ENCODE measurements around the gene RAPGEF4. TPM values are rescaled to one million over a fixed set of nuclear protein-coding genes. Genes with fewer than 3 reads are reported as not detected.

The RAPGEF4 gene
- total RNA-seq, 1 experiment from 2014 or later, result 0.62 TPM

DNA sequence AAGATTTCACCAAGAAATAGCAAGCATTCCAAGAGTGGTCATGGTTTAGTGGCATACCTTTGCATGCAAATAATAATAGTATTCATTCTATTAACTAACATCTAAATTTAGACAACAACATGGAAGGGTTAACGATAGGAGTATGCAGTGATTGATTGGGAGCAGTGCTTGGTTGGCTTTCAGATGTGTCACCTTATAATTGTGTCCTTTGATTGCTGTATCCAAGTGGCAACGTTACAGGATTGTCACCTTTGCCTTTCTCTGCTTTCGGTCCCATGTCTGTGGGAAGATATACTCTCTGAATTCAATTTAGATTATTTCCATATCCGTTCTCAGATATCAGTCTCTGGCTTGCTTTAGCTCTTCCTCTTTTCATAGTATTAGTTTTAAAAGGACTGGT is 187.2 kb downstream of the RAPGEF4 start:
- TF ChIP-seq, protein P1, sequence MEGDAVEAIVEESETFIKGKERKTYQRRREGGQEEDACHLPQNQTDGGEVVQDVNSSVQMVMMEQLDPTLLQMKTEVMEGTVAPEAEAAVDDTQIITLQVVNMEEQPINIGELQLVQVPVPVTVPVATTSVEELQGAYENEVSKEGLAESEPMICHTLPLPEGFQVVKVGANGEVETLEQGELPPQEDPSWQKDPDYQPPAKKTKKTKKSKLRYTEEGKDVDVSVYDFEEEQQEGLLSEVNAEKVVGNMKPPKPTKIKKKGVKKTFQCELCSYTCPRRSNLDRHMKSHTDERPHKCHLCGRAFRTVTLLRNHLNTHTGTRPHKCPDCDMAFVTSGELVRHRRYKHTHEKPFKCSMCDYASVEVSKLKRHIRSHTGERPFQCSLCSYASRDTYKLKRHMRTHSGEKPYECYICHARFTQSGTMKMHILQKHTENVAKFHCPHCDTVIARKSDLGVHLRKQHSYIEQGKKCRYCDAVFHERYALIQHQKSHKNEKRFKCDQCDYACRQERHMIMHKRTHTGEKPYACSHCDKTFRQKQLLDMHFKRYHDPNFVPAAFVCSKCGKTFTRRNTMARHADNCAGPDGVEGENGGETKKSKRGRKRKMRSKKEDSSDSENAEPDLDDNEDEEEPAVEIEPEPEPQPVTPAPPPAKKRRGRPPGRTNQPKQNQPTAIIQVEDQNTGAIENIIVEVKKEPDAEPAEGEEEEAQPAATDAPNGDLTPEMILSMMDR (IDR thresholded peaks at IDR 0.05), result no peak
- TF ChIP-seq, protein P2, sequence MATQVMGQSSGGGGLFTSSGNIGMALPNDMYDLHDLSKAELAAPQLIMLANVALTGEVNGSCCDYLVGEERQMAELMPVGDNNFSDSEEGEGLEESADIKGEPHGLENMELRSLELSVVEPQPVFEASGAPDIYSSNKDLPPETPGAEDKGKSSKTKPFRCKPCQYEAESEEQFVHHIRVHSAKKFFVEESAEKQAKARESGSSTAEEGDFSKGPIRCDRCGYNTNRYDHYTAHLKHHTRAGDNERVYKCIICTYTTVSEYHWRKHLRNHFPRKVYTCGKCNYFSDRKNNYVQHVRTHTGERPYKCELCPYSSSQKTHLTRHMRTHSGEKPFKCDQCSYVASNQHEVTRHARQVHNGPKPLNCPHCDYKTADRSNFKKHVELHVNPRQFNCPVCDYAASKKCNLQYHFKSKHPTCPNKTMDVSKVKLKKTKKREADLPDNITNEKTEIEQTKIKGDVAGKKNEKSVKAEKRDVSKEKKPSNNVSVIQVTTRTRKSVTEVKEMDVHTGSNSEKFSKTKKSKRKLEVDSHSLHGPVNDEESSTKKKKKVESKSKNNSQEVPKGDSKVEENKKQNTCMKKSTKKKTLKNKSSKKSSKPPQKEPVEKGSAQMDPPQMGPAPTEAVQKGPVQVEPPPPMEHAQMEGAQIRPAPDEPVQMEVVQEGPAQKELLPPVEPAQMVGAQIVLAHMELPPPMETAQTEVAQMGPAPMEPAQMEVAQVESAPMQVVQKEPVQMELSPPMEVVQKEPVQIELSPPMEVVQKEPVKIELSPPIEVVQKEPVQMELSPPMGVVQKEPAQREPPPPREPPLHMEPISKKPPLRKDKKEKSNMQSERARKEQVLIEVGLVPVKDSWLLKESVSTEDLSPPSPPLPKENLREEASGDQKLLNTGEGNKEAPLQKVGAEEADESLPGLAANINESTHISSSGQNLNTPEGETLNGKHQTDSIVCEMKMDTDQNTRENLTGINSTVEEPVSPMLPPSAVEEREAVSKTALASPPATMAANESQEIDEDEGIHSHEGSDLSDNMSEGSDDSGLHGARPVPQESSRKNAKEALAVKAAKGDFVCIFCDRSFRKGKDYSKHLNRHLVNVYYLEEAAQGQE (IDR thresholded peaks at IDR 0.05; ENCODE audit: insufficient read depth in 1 of 2, low read depth in 2 of 2, low read length in 1 of 2), result no peak
- no peak for TF ChIP-seq TCF7L2 (IDR thresholded peaks at IDR 0.05; ENCODE audit: low read depth, low read length)
- TF ChIP-seq SIN3A (IDR thresholded peaks at IDR 0.05; ENCODE audit: borderline replicate concordance, insufficient read depth, low read depth, low read length), result no peak
- TF ChIP-seq POLR2AphosphoS5 (IDR thresholded peaks at IDR 0.05; ENCODE audit: low read depth, low read length), result no peak
- Histone ChIP-seq H3K9me3 (ENCODE audit: control insufficient read depth, insufficient read depth, low read depth, low read length) (no peaks in the 10 kb centered on the region), H3K36me3 (ENCODE audit: control insufficient read depth, insufficient read depth, low read length) (no peaks in the 10 kb centered on the region), H3K4me1 (ENCODE audit: control insufficient read depth, insufficient read depth, low read length) (no peaks in the 10 kb centered on the region), H3K27me3 (ENCODE audit: control insufficient read depth, insufficient read depth, low read length) (peaks cover 2% of the 10 kb centered on the region; the same call in 1 of the 2 replicates), H3K27ac (ENCODE audit: low read length) (no peak overlapping the region), H3K4me3 (ENCODE audit: low read depth in 2 of 2, low read length in 2 of 2) (no peak overlapping the region)
- POLR2A ChIA-PET, result no interaction called here
- intact Hi-C loops (cut with micrococcal nuclease; ENCODE audit: unreplicated experiment) (no loop called here), in situ Hi-C loops (cut with HindIII; ENCODE audit: low pct_unique_long_range_greater_than_20kb, low sequenced_read_pairs) (loop anchor here (25.0 kb wide), 1 partner anchor 111 kb away; no protein-coding TSS in a partner anchor)
- no TSS peak for BruUV-seq (replicated peaks)
- no peak for DNase-seq (ENCODE audit: low read depth, low spot score)
- CTCF ChIA-PET, result no interaction called here
- ATAC-seq, result no peak

DNA sequence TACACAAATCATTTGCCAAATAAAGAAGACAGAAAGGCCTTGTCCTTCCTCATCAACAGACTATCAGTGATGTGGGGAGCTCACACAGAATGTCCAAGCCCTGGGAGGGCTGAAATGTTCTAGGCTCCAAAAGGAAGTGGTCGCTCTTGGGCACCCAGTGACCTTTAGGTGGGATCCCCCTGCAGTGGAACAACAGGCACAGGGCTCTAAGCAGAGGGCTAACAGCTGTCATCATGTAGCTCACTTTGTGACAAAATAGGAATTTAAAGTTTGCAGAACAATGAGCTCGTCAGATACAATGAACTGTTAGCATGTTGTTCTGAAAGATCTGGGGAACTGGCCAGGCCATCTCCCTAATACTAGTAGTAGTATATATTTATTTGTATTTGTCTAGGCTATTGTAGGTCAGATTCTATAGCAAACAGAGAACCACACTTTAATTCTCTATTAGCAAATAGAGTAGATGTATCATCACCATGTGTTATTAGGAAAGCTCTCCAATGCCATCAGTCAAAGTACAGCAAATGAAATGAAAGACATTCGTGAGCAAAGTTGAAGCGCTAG is 188.5 kb downstream of the RAPGEF4 start:
- no TSS peak for BruUV-seq (replicated peaks)
- no peaks in the 10 kb centered on the region for H3K36me3 ChIP-seq (ENCODE audit: control insufficient read depth, insufficient read depth, low read length)
- DNase-seq (ENCODE audit: low read depth, low spot score), result no peak
- in situ Hi-C loops (cut with HindIII; ENCODE audit: low pct_unique_long_range_greater_than_20kb, low sequenced_read_pairs) (loop anchor here (25.0 kb wide), 1 partner anchor 112 kb away; no protein-coding TSS in a partner anchor), intact Hi-C loops (cut with micrococcal nuclease; ENCODE audit: unreplicated experiment) (no loop called here)
- no peak overlapping the region for H3K4me3 ChIP-seq (ENCODE audit: low read depth in 2 of 2, low read length in 2 of 2)
- H3K9me3 ChIP-seq (ENCODE audit: control insufficient read depth, insufficient read depth, low read depth, low read length), result no peaks in the 10 kb centered on the region
- H3K27ac ChIP-seq (ENCODE audit: low read length), result no peak overlapping the region
- H3K27me3 ChIP-seq (ENCODE audit: control insufficient read depth, insufficient read depth, low read length), result peaks cover 2% of the 10 kb centered on the region; the same call in 1 of the 2 replicates
- TF ChIP-seq, protein P2 (IDR thresholded peaks at IDR 0.05; ENCODE audit: insufficient read depth in 1 of 2, low read depth in 2 of 2, low read length in 1 of 2), result no peak
- no peak for TF ChIP-seq POLR2AphosphoS5 (IDR thresholded peaks at IDR 0.05; ENCODE audit: low read depth, low read length)
- no peak for TF ChIP-seq SIN3A (IDR thresholded peaks at IDR 0.05; ENCODE audit: borderline replicate concordance, insufficient read depth, low read depth, low read length)
- no peak for TF ChIP-seq TCF7L2 (IDR thresholded peaks at IDR 0.05; ENCODE audit: low read depth, low read length)
- TF ChIP-seq, protein P1 (IDR thresholded peaks at IDR 0.05), result no peak
- ChIA-PET CTCF (no interaction called here), POLR2A (interaction anchor here (0.6 kb wide), 1 partner anchor 19 kb away, joined by 3 read pairs; no protein-coding TSS in a partner anchor)
- H3K4me1 ChIP-seq (ENCODE audit: control insufficient read depth, insufficient read depth, low read length), result no peaks in the 10 kb centered on the region; the same call in 1 of the 2 replicates
- ATAC-seq, result no peak

Measured in Panc1 (cell line).